NT2/D1 (cell line): Measurements from ENCODE around the gene FBXO11.
"Not testable (repeated sequence)": the region's sequence is repeated elsewhere in the genome, so short reads cannot be mapped to it uniquely, and the experiment has no call there.

Experiments
- DNase-seq: peaks from one replicate; pipeline ENCODE4 v3.0.0-alpha.2; 2011; ENCODE audit warnings: low read depth, low spot score
- H3K27me3 ChIP-seq: 2 replicates; pipeline ENCODE4 v1.6.0; 2011; ENCODE audit warnings: mild to moderate bottlenecking; ENCODE audit not compliant: insufficient read length, insufficient read depth
- H3K36me3 ChIP-seq: 2 replicates; pipeline ENCODE4 v1.6.1; 2011; ENCODE audit warnings: mild to moderate bottlenecking, low read length, mixed read lengths; ENCODE audit not compliant: insufficient read depth, insufficient read length
- H3K4me1 ChIP-seq: 2 replicates; pipeline ENCODE4 v1.5.1; 2011; ENCODE audit not compliant: insufficient read depth, insufficient read length
- H3K4me3 ChIP-seq: 2 replicates; pipeline ENCODE4 v1.5.1; 2011; ENCODE audit warnings: low read depth; ENCODE audit not compliant: insufficient read length
- H3K9ac ChIP-seq: 2 replicates; pipeline ENCODE4 v1.6.0; 2011; ENCODE audit warnings: low read depth; ENCODE audit not compliant: insufficient read length
- H3K9me3 ChIP-seq: 2 replicates; pipeline ENCODE4 v1.5.1; 2011; ENCODE audit warnings: mild to moderate bottlenecking, low read length; ENCODE audit not compliant: insufficient read depth
- SUZ12 ChIP-seq: IDR thresholded peaks from 2 replicates; pipeline ENCODE4 v1.6.1; 2011; ENCODE audit not compliant: insufficient read length, insufficient read depth; ENCODE audit errors: extremely low read depth
- YY1 ChIP-seq: IDR thresholded peaks from 2 replicates; pipeline ENCODE4 v1.6.1; 2011; ENCODE audit not compliant: insufficient read length, insufficient read depth
- ZNF274 ChIP-seq: IDR thresholded peaks from 2 replicates; pipeline ENCODE4 v1.6.1; 2011; ENCODE audit warnings: mild to moderate bottlenecking, low read depth, low read length

The FBXO11 gene

DNA sequence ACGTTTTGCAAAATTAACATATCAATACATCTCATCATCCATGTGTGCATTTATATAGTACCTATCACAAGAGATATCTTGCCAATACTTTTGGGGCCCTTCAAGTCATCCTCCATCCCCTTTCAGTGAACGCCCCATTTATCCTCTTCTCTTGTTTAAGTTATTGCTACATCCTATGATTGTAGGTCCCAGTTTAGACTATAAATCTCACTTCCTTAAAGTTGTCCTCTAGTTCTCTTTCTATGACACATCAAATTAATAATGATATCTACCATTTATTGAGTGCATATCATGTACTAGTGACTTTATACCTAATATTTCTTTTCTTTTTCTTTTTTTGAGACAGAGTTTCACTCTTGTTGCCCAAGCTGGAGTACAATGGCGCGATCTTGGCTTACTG lies 28.8 kb upstream of the FBXO11 start:
- Histone ChIP-seq H3K4me3 (no peak overlapping the region), H3K4me1 (no peaks in the 10 kb centered on the region), H3K9ac (no peak overlapping the region), H3K36me3 (no peaks in the 10 kb centered on the region), H3K9me3 (no peaks in the 10 kb centered on the region), H3K27me3 (no peaks in the 10 kb centered on the region)
- TF ChIP-seq YY1 (no peak), SUZ12 (no peak), ZNF274 (no peak)
- no peak for DNase-seq

DNA sequence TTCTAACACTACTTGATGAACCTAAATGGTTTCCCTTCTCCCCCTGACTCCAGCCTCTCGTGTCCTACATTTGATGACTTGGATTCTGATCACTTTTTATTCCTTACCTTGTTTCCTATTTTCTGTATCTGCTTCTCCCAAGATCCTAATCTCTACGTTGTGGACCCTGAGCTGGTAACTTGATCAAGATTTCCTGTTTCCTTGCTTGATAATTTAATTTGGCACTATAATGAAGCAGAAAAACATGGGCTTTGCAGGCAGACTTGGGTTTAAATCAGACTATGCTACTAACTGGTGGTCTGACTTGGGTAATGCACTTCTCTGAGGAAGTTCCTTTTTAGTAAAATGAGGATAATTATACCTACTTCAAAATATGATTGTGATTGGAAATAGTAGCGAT lies 11.7 kb upstream of the FBXO11 start:
- Histone ChIP-seq H3K27me3 (no peaks in the 10 kb centered on the region), H3K4me3 (no peak overlapping the region), H3K36me3 (no peaks in the 10 kb centered on the region), H3K9me3 (no peaks in the 10 kb centered on the region), H3K4me1 (no peaks in the 10 kb centered on the region), H3K9ac (no peak overlapping the region)
- TF ChIP-seq YY1 (no peak), SUZ12 (no peak), ZNF274 (no peak)
- DNase-seq: no peak

DNA sequence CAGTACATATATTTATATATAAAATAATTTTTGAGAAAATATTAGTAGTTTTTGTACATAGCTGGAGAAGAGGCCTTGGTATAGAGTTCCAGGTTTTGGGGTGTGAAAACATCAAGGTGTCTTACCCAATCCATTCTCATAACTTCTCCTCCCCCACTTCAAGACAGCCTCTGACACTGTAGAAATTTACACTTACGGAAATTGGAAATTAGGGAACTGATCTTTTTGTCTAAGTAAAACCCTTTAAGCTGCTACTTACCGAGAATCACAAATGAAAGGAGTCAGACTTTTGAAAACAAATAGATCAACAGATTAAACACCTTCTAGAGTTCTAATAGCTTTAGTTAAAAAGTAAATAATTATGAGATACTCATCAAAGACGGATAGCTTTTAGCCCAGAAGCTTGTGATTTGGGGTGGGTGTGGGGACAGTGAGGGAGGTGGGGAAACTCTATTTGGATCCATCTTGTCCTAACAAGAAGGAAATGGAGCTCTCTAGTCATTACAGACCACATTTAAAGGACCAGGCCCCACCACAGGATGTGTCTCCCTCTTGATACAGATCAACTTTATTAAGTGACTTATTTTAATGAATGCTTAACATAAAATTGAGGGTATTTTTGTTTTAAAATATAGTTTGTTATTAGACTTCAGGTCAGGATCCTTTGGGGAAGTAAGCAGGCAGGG lies 11.1 kb upstream of the FBXO11 start:
- Histone ChIP-seq H3K36me3 (no peaks in the 10 kb centered on the region), H3K4me3 (no peak overlapping the region), H3K9ac (no peak overlapping the region), H3K4me1 (no peaks in the 10 kb centered on the region), H3K27me3 (no peaks in the 10 kb centered on the region), H3K9me3 (no peaks in the 10 kb centered on the region)
- TF ChIP-seq SUZ12 (no peak), YY1 (no peak), ZNF274 (no peak)
- DNase-seq: no peak

DNA sequence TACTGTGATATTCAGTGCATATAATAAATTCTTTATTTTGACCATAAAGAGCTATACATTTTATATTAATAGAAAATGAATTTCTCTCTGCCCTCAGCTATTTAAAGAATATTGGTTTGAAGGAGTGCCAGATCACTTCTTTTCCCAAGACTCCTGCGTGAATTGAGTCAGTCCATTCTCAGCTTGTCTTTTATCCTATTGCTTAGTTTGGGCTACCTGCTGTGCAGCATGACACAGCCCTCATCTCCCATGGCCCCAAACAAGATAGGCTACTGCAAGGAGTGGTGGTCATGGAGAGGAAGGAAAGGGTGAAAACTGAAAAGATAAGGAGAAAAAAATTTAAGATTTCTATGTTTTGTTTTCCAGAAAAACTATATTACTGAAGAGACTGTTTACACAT lies 10.1 kb upstream of the FBXO11 start:
- Histone ChIP-seq H3K4me3 (no peak overlapping the region), H3K36me3 (no peaks in the 10 kb centered on the region), H3K27me3 (no peaks in the 10 kb centered on the region), H3K9me3 (no peaks in the 10 kb centered on the region), H3K9ac (no peak overlapping the region), H3K4me1 (no peaks in the 10 kb centered on the region)
- TF ChIP-seq SUZ12 (no peak), ZNF274 (no peak), YY1 (no peak)
- DNase-seq: no peak

DNA sequence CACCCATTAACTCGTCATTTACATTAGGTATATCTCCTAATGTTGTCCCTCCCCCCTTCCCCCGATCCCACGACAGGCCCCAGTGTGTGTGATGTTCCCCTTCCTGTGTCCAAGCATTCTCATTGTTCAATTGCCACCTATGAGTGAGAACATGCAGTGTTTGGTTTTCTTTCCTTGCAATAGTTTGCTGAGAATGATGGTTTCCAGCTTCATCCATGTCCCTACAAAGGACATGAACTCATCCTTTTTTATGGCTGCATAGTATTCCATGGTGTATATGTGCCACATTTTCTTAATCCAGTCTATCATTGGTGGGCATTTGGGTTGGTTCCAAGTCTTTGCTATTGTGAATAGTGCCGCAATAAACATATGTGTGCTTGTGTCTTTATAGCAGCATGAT lies 4.4 kb upstream of the FBXO11 start:
- not testable (repeated sequence) for H3K9ac ChIP-seq, H3K9me3 ChIP-seq, DNase-seq, H3K36me3 ChIP-seq, H3K27me3 ChIP-seq, H3K4me1 ChIP-seq, H3K4me3 ChIP-seq

DNA sequence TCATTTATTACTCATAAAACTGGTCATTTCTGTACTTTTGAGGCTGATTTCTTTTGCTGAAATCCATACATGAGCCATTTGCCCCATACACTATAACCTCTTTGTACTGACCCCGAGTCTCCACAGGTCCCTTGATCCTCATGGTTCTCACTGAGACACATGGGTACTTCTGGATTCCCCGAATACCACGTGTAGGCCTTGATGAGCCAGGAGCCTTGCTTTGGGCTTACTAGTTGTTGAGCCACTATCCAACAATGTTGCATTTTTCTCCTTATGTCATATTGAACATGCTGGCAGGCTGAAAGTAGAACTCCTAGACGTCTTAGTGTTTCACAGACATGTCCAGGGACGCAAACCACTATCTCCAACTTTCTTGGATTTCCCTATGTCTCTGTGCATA lies 2.4 kb upstream of the FBXO11 start:
- Histone ChIP-seq H3K36me3 (no peaks in the 10 kb centered on the region), H3K27me3 (no peaks in the 10 kb centered on the region), H3K9me3 (no peaks in the 10 kb centered on the region), H3K4me3 (no peak overlapping the region), H3K4me1 (no peaks in the 10 kb centered on the region), H3K9ac (no peak overlapping the region)
- no peak for DNase-seq
- TF ChIP-seq ZNF274 (no peak), SUZ12 (no peak), YY1 (no peak)

DNA sequence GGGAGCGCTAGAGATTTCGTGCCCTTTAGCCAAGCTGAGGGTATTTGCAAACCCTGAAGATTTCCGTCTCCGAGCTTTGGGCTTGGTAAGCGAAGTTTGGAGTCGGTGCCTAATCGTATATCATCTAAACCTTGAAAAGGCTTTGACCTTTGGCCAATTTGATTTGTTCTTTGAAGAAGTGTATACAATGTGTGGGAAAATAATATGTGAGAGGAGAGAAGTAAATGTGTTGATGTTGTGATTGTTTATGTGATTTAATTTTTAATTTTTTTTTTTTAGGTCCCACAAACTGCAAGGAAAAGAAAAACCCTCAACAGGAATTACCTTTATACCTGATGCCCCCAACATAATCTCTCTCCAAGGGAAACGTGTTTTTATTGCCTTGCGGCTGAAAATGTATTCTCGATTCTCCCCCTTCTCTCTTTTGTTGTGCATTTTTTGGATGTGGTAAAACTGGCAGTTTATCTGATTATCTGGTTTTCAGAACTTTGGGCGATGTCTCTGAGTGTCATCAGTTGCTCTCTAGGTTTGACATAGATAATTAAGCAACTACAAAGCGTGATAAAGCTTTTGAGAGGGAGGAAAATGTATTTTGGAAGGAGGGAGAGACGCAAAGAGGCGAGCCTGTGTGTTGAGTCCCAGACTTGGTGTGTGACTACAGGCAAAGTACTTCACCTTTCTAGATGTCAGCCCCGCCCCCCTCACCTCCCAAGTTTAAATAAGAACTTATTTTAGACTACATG lies 912 bp upstream of the FBXO11 start:
- H3K36me3 ChIP-seq: no peaks in the 10 kb centered on the region
- peak overlapping the region; percentile 44 for H3K9ac ChIP-seq
- no peaks in the 10 kb centered on the region for H3K9me3 ChIP-seq
- H3K4me1 ChIP-seq: no peaks in the 10 kb centered on the region
- H3K4me3 ChIP-seq: peak overlapping the region; percentile 27
- no peaks in the 10 kb centered on the region for H3K27me3 ChIP-seq
- no peak for DNase-seq
- TF ChIP-seq SUZ12 (no peak), YY1 (no peak), ZNF274 (no peak)
